Measurements from ENCODE around the gene TBX3. TPM values are rescaled to one million over a fixed set of nuclear protein-coding genes. Genes with fewer than 3 reads are reported as not detected.

The TBX3 gene
- total and polyA plus RNA-seq, 2 donors (not counting 3 experiments of a cell fraction or from before 2014, with no cell fraction given) = 0.52 to 2.0 TPM

DNA sequence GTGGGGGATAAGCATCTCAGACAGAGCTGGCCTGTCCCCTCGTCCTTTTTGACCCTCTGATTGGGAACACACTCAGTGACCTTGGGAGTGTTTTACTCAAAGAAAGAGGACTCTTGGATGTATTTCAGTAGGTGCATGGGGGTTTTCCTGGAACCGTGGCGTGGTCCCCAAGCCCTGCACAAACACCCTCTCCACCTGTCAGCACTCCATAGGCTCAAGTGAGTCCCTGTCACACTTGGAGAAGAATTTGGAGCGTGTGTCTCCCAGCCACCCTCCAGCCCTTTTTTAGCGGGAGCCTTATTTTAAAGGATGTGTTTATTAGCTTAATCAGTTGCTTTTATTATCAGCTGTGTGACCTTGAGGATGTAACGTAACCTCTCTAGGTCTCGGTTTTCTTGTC is 37.3 kb upstream of the TBX3 start:
- TF ChIP-seq JUN (IDR thresholded peaks at IDR 0.05; ENCODE audit: borderline replicate concordance, insufficient read depth, insufficient read length, low read depth) = no peak
- TF ChIP-seq, protein P1, sequence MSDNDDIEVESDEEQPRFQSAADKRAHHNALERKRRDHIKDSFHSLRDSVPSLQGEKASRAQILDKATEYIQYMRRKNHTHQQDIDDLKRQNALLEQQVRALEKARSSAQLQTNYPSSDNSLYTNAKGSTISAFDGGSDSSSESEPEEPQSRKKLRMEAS (IDR thresholded peaks at IDR 0.05; ENCODE audit: insufficient read depth, insufficient read length) = no peak
- TF ChIP-seq, protein P2, sequence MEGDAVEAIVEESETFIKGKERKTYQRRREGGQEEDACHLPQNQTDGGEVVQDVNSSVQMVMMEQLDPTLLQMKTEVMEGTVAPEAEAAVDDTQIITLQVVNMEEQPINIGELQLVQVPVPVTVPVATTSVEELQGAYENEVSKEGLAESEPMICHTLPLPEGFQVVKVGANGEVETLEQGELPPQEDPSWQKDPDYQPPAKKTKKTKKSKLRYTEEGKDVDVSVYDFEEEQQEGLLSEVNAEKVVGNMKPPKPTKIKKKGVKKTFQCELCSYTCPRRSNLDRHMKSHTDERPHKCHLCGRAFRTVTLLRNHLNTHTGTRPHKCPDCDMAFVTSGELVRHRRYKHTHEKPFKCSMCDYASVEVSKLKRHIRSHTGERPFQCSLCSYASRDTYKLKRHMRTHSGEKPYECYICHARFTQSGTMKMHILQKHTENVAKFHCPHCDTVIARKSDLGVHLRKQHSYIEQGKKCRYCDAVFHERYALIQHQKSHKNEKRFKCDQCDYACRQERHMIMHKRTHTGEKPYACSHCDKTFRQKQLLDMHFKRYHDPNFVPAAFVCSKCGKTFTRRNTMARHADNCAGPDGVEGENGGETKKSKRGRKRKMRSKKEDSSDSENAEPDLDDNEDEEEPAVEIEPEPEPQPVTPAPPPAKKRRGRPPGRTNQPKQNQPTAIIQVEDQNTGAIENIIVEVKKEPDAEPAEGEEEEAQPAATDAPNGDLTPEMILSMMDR (IDR thresholded peaks at IDR 0.05; ENCODE audit: extremely low read depth in 1 of 2, insufficient read depth in 1 of 2, low read depth in 1 of 2, low read length in 2 of 2) = no peak
- TF ChIP-seq GATA2 (IDR thresholded peaks at IDR 0.05; ENCODE audit: insufficient read depth, insufficient read length, low read depth, low read length) = no peak
- no peak for TF ChIP-seq EZH2 (IDR thresholded peaks at IDR 0.05; ENCODE audit: borderline replicate concordance, low read depth, low read length, severe bottlenecking)

More for the DNA sequence above, 37.3 kb upstream of the TBX3 start:
- no peaks in the 10 kb centered on the region for H3K9me1 ChIP-seq (replicated peaks; ENCODE audit: control insufficient read depth, extremely low read depth, insufficient read depth, low read length)
- no peak overlapping the region for H2AFZ ChIP-seq (ENCODE audit: low read depth, low read length)
- no peaks in the 10 kb centered on the region for H3K27me3 ChIP-seq (ENCODE audit: control insufficient read depth in 2 of 2, insufficient read depth in 2 of 2, low read length in 2 of 2)
- ChIA-PET POLR2A (no interaction called here), CTCF (no interaction called here)
- dilution Hi-C loops (cut with MboI; ENCODE audit: extremely low pct_ligation_motif_present, low sequenced_read_pairs) = no loop called here
- H3K79me2 ChIP-seq (ENCODE audit: control insufficient read depth, insufficient read depth, low read length) = no peaks in the 10 kb centered on the region
- H3K9me3 ChIP-seq (replicated peaks; ENCODE audit: control insufficient read depth, insufficient read depth, low read length) = peaks cover 1% of the 10 kb centered on the region
- H3K4me2 ChIP-seq (ENCODE audit: insufficient read depth, low read length) = no peak overlapping the region
- FAIRE-seq (no peak), DNase-seq (ENCODE audit: low read depth, low spot score) (no peak)
- no peaks in the 10 kb centered on the region for H3K4me1 ChIP-seq (ENCODE audit: control insufficient read depth, extremely low read depth, insufficient read depth, low read length)
- H3K27ac ChIP-seq (ENCODE audit: insufficient read depth, low read depth, low read length) = no peak overlapping the region
- no peaks in the 10 kb centered on the region for H3K36me3 ChIP-seq (ENCODE audit: control insufficient read depth in 2 of 2, extremely low read depth in 1 of 2, insufficient read depth in 2 of 2, low read length in 2 of 2)
- intact Hi-C loops (cut with micrococcal nuclease) = no loop called here
- no TSS peak for BruUV-seq (replicated peaks)
- no peak overlapping the region for H3K9ac ChIP-seq (replicated peaks; ENCODE audit: extremely low read depth, insufficient read depth, low read length)
- no peak overlapping the region for H3K4me3 ChIP-seq (replicated peaks in 1 of 3; ENCODE audit: insufficient read depth in 1 of 3, low read depth in 1 of 3, low read length in 3 of 3)
- H4K20me1 ChIP-seq (replicated peaks; ENCODE audit: control insufficient read depth, extremely low read depth, insufficient read depth, low read length) = no peaks in the 10 kb centered on the region

Data from endothelial cell of umbilical vein (primary cell).